Suppressor macrophage treated with lipopolysaccharide for 1 hour (primary cell): Measurements from ENCODE around the gene CDKN2B-AS1.

Experiments
- DNase-seq, 3 donors: peaks; one replicate each; pipeline ENCODE4 v3.0.0-alpha.2; 2020 to 2022

CDKN2B-AS1 gene

GRCh38 chr9:22098643-22099332, 104.2 kb downstream of the CDKN2B-AS1 start:
- DNase-seq, result no peak

GRCh38 chr9:22100626-22101025, 106.0 kb downstream of the CDKN2B-AS1 start:
- DNase-seq, result peak in 1 of 3 donors; percentile 20

- DNase-seq, result no peak
These were observed 107.8 kb downstream of the CDKN2B-AS1 start for GRCh38 chr9:22102146-22103053.

- DNase-seq, result no peak
These were observed 109.3 kb downstream of the CDKN2B-AS1 start for GRCh38 chr9:22103685-22104575.

- no peak for DNase-seq
These were observed 110.6 kb downstream of the CDKN2B-AS1 start for GRCh38 chr9:22105005-22105722.

GRCh38 chr9:22107202-22108045, 112.8 kb downstream of the CDKN2B-AS1 start:
- no peak for DNase-seq

GRCh38 chr9:22108581-22109370, 114.2 kb downstream of the CDKN2B-AS1 start:
- no peak for DNase-seq

GRCh38 chr9:22111176-22111953, 116.8 kb downstream of the CDKN2B-AS1 start:
- peak in 1 of 3 donors; percentile 22 for DNase-seq

- DNase-seq, result no peak
These were observed 117.3 kb downstream of the CDKN2B-AS1 start for GRCh38 chr9:22111954-22112247.

GRCh38 chr9:22112870-22113821, 118.6 kb downstream of the CDKN2B-AS1 start:
- no peak for DNase-seq

GRCh38 chr9:22114956-22115355, 120.4 kb downstream of the CDKN2B-AS1 start:
- no peak for DNase-seq

- DNase-seq, result no peak
These were observed 122.2 kb downstream of the CDKN2B-AS1 start for GRCh38 chr9:22116758-22117157.

- DNase-seq, result peak in 2 of 3 donors; percentile 13 to 27
These were observed 123.2 kb downstream of the CDKN2B-AS1 start for GRCh38 chr9:22117511-22118384.

- DNase-seq, result no peak
These were observed 124.4 kb downstream of the CDKN2B-AS1 start for GRCh38 chr9:22118810-22119521.

- DNase-seq, result peak; percentile 32 to 45 (median 37)
These were observed 125.0 kb downstream of the CDKN2B-AS1 start for GRCh38 chr9:22119522-22120158.

GRCh38 chr9:22120159-22120549, 125.6 kb downstream of the CDKN2B-AS1 start:
- DNase-seq, result no peak
